BLaER1 treated with 17β-estradiol and CSF1 and Interleukin-3, amounts not matched to agents 10 nM and 100 nM (cell line): ENCODE data around the gene ELF1.
"Not testable (repeated sequence)": the region's sequence is repeated elsewhere in the genome, so short reads cannot be mapped to it uniquely, and the experiment has no call there.

Experiments
- H3K27ac ChIP-seq, 11 experiments: shearing (Covaris generic); formaldehyde crosslinking; 2 replicates each; pipeline ENCODE4 v1.8.1; 2022
- H3K27me3 ChIP-seq, 11 experiments: shearing (Covaris generic); formaldehyde crosslinking; 2 replicates each; pipeline ENCODE4 v1.8.1; 2022
- H3K36me3 ChIP-seq, 11 experiments: shearing (Covaris generic); formaldehyde crosslinking; 2 replicates each; pipeline ENCODE4 v1.8.1; 2022
- H3K4me1 ChIP-seq, 10 experiments: shearing (Covaris generic); formaldehyde crosslinking; 2 replicates each; pipeline ENCODE4 v1.8.1; 2022
- H3K4me2 ChIP-seq, 11 experiments: shearing (Covaris generic); formaldehyde crosslinking; 2 replicates each; pipeline ENCODE4 v1.8.1; 2022
- H3K4me3 ChIP-seq, 10 experiments: shearing (Covaris generic); formaldehyde crosslinking; 2 replicates each; pipeline ENCODE4 v1.8.1; 2022
- H3K9ac ChIP-seq, 11 experiments: shearing (Covaris generic); formaldehyde crosslinking; 2 replicates each; pipeline ENCODE4 v1.8.1; 2022
- H3K9me3 ChIP-seq, 11 experiments: shearing (Covaris generic); formaldehyde crosslinking; replicated peaks in 1 of 11; 2 replicates each; pipeline ENCODE4 v1.8.1; 2022
- H4K20me1 ChIP-seq, 11 experiments: shearing (Covaris generic); formaldehyde crosslinking; 2 replicates each; pipeline ENCODE4 v1.8.1; 2022
- Cebpa-rat ChIP-seq, 11 experiments: shearing (Covaris generic); IDR thresholded peaks; 2 replicates each; pipeline ENCODE4 v1.8.1; 2022

ELF1 gene

GRCh38 chr13:40981361-40981760, 37.8 kb downstream of the ELF1 start:
- peaks cover 60 to 100% (median 91%) of the 10 kb centered on the region in 10 experiments for H3K4me1 ChIP-seq
- TF ChIP-seq Cebpa-rat (IDR thresholded peaks at IDR 0.05): peak in 2 of 11 experiments; percentile 48 to 56; a peak in 2 of 22 replicates
- peaks cover 67 to 100% (median 100%) of the 10 kb centered on the region in 11 experiments for H4K20me1 ChIP-seq
- H3K36me3 ChIP-seq: peaks cover 16 to 68% (median 55%) of the 10 kb centered on the region in 11 experiments; a peak in 21 of 22 replicates
- H3K9ac ChIP-seq: peak overlapping the region; percentile 37 to 94 (median 67); a peak in 18 of 22 replicates
- H3K9me3 ChIP-seq: no peaks in the 10 kb centered on the region
- H3K4me3 ChIP-seq: peak overlapping the region; percentile 45 to 79 (median 56)
- no peaks in the 10 kb centered on the region for H3K27me3 ChIP-seq
- H3K27ac ChIP-seq: peak overlapping the region; percentile 76 to 98 (median 80)
- peak overlapping the region; percentile 58 to 99 (median 80); a peak in 21 of 22 replicates for H3K4me2 ChIP-seq

- Histone ChIP-seq H3K4me2 (peak overlapping the region; percentile 58 to 99 (median 80); a peak in 21 of 22 replicates), H3K9ac (peak overlapping the region; percentile 31 to 94 (median 67); a peak in 17 of 22 replicates), H3K4me3 (peak overlapping the region; percentile 45 to 79 (median 56)), H3K27ac (peak overlapping the region; percentile 76 to 98 (median 80)), H3K27me3 (no peaks in the 10 kb centered on the region), H4K20me1 (peaks cover 67 to 100% (median 100%) of the 10 kb centered on the region in 11 experiments), H3K4me1 (peaks cover 60 to 100% (median 89%) of the 10 kb centered on the region in 10 experiments), H3K36me3 (peaks cover 21 to 71% (median 62%) of the 10 kb centered on the region in 11 experiments; a peak in 21 of 22 replicates), H3K9me3 (no peaks in the 10 kb centered on the region)
- no peak for TF ChIP-seq Cebpa-rat (IDR thresholded peaks at IDR 0.05)
These were observed 38.7 kb downstream of the ELF1 start for GRCh38 chr13:40980461-40980860.

- peaks cover 60 to 100% (median 89%) of the 10 kb centered on the region in 10 experiments for H3K4me1 ChIP-seq
- no peaks in the 10 kb centered on the region for H3K27me3 ChIP-seq
- peak overlapping the region in 7 of 10 experiments; percentile 8 to 79 (median 62); a peak in 12 of 20 replicates for H3K4me3 ChIP-seq
- no peak for TF ChIP-seq Cebpa-rat (IDR thresholded peaks at IDR 0.05)
- H3K4me2 ChIP-seq: peak overlapping the region; percentile 51 to 99 (median 79); a peak in 20 of 22 replicates
- H4K20me1 ChIP-seq: peaks cover 67 to 100% (median 100%) of the 10 kb centered on the region in 11 experiments
- H3K27ac ChIP-seq: peak overlapping the region in 4 of 11 experiments; percentile 20 to 92 (median 79); a peak in 8 of 22 replicates
- H3K9me3 ChIP-seq: no peaks in the 10 kb centered on the region
- peaks cover 21 to 80% (median 66%) of the 10 kb centered on the region in 11 experiments; a peak in 21 of 22 replicates for H3K36me3 ChIP-seq
- H3K9ac ChIP-seq: peak overlapping the region in 4 of 11 experiments; percentile 71 to 94 (median 84); a peak in 8 of 22 replicates
These were observed 39.9 kb downstream of the ELF1 start for GRCh38 chr13:40979232-40979631.

GRCh38 chr13:40978109-40978508, 41.0 kb downstream of the ELF1 start:
- Histone ChIP-seq H3K27ac (peak overlapping the region; percentile 11 to 54 (median 26); a peak in 15 of 22 replicates), H3K4me1 (peaks cover 56 to 100% (median 89%) of the 10 kb centered on the region in 10 experiments), H3K9ac (peak overlapping the region in 9 of 11 experiments; percentile 9 to 94 (median 40); a peak in 11 of 22 replicates), H4K20me1 (peaks cover 73 to 100% (median 100%) of the 10 kb centered on the region in 11 experiments), H3K4me3 (peak overlapping the region in 8 of 10 experiments; percentile 2 to 79 (median 30); a peak in 10 of 20 replicates), H3K36me3 (peaks cover 21 to 91% (median 73%) of the 10 kb centered on the region in 11 experiments; a peak in 21 of 22 replicates), H3K4me2 (peak overlapping the region; percentile 55 to 99 (median 74))
- not testable (repeated sequence) for H3K9me3 ChIP-seq, H3K27me3 ChIP-seq

GRCh38 chr13:40975441-40975840, 43.7 kb downstream of the ELF1 start:
- H4K20me1 ChIP-seq: peaks cover 99 to 100% (median 100%) of the 10 kb centered on the region in 11 experiments
- H3K27ac ChIP-seq: peak overlapping the region in 4 of 11 experiments; percentile 4 to 25 (median 16); a peak in 3 of 22 replicates
- TF ChIP-seq Cebpa-rat (IDR thresholded peaks at IDR 0.05): no peak
- peak overlapping the region; percentile 53 to 99 (median 74); a peak in 18 of 22 replicates for H3K4me2 ChIP-seq
- H3K4me1 ChIP-seq: peaks cover 66 to 100% (median 93%) of the 10 kb centered on the region in 10 experiments
- H3K9ac ChIP-seq: peak overlapping the region in 1 of 11 experiments; percentile 45; a peak in 3 of 22 replicates
- H3K27me3 ChIP-seq: no peaks in the 10 kb centered on the region
- H3K9me3 ChIP-seq: no peaks in the 10 kb centered on the region
- peaks cover 31 to 95% (median 79%) of the 10 kb centered on the region in 11 experiments; a peak in 21 of 22 replicates for H3K36me3 ChIP-seq
- no peak overlapping the region for H3K4me3 ChIP-seq

- TF ChIP-seq Cebpa-rat (IDR thresholded peaks at IDR 0.05): no peak
- Histone ChIP-seq H3K27me3 (no peaks in the 10 kb centered on the region), H3K36me3 (peaks cover 24 to 95% (median 77%) of the 10 kb centered on the region in 11 experiments; a peak in 21 of 22 replicates), H3K4me2 (peak overlapping the region; percentile 53 to 99 (median 74)), H3K27ac (peak overlapping the region in 10 of 11 experiments; percentile 1 to 42 (median 19); a peak in 10 of 22 replicates), H3K4me1 (peaks cover 68 to 100% (median 96%) of the 10 kb centered on the region in 10 experiments), H3K9ac (peak overlapping the region in 7 of 11 experiments; percentile 7 to 45 (median 32); a peak in 12 of 22 replicates), H3K9me3 (no peaks in the 10 kb centered on the region), H3K4me3 (0 out of 20 replicates have a peak overlapping the region, but pooled peaks of 2 of the 10 experiments have one; percentile 9 to 12), H4K20me1 (peaks cover 99 to 100% (median 100%) of the 10 kb centered on the region in 11 experiments)
These were observed 44.4 kb downstream of the ELF1 start for GRCh38 chr13:40974460-40975407.

- Histone ChIP-seq H3K4me1 (peaks cover 72 to 100% (median 99%) of the 10 kb centered on the region in 10 experiments), H3K4me2 (peak overlapping the region; percentile 53 to 99 (median 74); a peak in 18 of 22 replicates), H3K9ac (peak overlapping the region in 1 of 11 experiments; percentile 25; a peak in 3 of 22 replicates), H4K20me1 (peaks cover 98 to 100% (median 100%) of the 10 kb centered on the region in 11 experiments), H3K36me3 (peaks cover 19 to 95% (median 76%) of the 10 kb centered on the region in 11 experiments; a peak in 21 of 22 replicates), H3K27me3 (no peaks in the 10 kb centered on the region), H3K4me3 (no peak overlapping the region), H3K9me3 (no peaks in the 10 kb centered on the region), H3K27ac (peak overlapping the region in 3 of 11 experiments; percentile 6 to 31 (median 20); a peak in 3 of 22 replicates)
- no peak for TF ChIP-seq Cebpa-rat (IDR thresholded peaks at IDR 0.05)
These were observed 45.7 kb downstream of the ELF1 start for GRCh38 chr13:40973409-40973808.

GRCh38 chr13:40971321-40971720, 47.8 kb downstream of the ELF1 start:
- H3K4me2 ChIP-seq: peak overlapping the region; percentile 25 to 99 (median 74); a peak in 18 of 22 replicates
- H3K36me3 ChIP-seq: peaks cover 18 to 93% (median 69%) of the 10 kb centered on the region in 11 experiments; a peak in 21 of 22 replicates
- no peak for TF ChIP-seq Cebpa-rat (IDR thresholded peaks at IDR 0.05)
- no peak overlapping the region for H3K4me3 ChIP-seq
- no peaks in the 10 kb centered on the region for H3K9me3 ChIP-seq
- peak overlapping the region in 5 of 11 experiments; percentile 11 to 89 (median 84); a peak in 11 of 22 replicates for H3K27ac ChIP-seq
- H4K20me1 ChIP-seq: peaks cover 91 to 100% (median 100%) of the 10 kb centered on the region in 11 experiments
- peaks cover 77 to 100% (median 100%) of the 10 kb centered on the region in 10 experiments for H3K4me1 ChIP-seq
- no peaks in the 10 kb centered on the region for H3K27me3 ChIP-seq
- peak overlapping the region in 1 of 11 experiments; percentile 6; a peak in 1 of 22 replicates for H3K9ac ChIP-seq
